ENCODE results near the gene SPRY4.
"Not testable (repeated sequence)": the region's sequence is repeated elsewhere in the genome, so short reads cannot be mapped to it uniquely, and the experiment has no call there.

SPRY4 gene, protein sequence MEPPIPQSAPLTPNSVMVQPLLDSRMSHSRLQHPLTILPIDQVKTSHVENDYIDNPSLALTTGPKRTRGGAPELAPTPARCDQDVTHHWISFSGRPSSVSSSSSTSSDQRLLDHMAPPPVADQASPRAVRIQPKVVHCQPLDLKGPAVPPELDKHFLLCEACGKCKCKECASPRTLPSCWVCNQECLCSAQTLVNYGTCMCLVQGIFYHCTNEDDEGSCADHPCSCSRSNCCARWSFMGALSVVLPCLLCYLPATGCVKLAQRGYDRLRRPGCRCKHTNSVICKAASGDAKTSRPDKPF

DNA sequence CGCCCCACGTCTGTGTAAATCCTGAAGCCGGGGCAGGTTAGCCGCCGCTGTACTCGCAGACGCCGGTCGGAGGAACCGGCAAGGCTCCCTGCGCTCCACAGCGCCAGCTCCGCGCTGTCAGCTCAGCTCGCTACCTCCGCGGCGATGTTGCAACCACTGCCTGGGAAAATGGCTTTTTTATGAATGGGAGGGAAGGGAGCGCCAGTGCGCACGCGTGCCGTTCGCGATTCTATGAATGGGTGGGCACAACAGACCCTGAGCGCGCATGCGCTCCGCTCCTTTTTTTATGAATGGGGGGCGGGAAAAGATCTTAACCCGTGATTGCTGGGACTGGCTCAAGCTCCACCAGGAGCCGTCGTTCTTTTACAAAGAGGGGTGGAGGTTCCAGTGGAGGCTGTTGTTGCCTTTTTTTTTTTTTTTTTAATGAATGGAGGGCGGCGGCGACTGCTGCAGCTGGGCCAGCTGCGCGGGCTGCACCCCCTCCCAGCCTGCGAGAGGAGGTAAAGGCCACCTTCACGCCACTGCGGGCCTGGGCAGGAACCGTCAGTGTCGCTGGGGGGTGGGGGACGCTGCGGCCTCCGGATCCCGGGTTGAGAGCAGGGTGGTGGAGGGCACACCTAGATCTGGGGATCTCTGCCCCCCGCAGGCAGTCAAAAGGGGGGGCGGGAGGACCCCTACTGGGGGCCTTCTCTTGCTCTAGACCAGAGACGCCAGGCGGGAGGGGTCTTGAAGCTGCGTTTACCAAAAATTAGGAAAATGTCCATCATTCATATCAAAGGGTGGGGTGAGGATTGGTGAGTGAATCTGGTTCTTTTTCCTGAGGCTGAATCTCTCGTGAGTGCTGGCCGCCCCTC lies at the start of gene SPRY4:
Gene SPRY4 (minus strand): TSS at position 151 of the 854 bp plus-strand sequence. CDS start 9,913 bp downstream, outside the sequence.
- peak; percentile 94 for DNase-seq

DNA sequence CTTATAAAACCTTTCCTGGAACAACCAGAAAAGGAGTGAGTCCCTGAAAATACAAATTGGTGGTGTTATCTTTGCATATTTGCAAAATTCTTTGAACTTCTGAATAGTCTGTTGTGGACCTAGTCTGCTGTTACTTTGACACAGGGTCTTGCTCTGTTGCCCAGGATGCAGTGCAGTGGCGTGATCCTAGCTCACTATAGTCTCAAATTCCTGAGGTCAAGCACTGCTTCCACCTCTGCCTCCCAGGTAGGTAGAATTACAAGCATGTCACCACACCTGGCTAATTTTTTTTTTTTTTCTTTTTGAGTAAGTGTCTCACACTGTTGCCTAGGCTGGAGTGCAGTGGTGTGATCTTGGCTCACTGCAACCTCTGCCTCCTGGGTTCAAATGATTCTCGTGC lies 43.7 kb upstream of the SPRY4 start:
- DNase-seq: no peak

DNA sequence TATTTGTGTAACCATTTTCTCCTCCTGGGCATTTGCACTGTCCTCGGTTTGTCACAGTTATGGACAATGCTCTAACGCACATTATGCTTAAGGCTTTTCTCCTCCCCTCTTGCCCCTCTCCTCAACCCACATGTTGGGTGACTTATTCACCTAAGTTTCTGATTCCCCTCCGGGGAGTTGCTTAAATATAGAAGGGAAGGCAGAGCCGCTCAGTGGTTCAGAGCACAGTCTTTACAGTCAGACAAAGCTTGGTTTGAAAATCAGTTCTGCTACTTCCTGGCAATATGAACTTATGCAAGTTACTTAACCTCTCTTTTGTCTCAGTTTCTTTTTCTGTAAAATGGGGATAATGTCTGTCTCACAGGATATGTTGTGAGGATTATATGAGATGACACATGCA lies 41.2 kb upstream of the SPRY4 start:
- DNase-seq: no peak

DNA sequence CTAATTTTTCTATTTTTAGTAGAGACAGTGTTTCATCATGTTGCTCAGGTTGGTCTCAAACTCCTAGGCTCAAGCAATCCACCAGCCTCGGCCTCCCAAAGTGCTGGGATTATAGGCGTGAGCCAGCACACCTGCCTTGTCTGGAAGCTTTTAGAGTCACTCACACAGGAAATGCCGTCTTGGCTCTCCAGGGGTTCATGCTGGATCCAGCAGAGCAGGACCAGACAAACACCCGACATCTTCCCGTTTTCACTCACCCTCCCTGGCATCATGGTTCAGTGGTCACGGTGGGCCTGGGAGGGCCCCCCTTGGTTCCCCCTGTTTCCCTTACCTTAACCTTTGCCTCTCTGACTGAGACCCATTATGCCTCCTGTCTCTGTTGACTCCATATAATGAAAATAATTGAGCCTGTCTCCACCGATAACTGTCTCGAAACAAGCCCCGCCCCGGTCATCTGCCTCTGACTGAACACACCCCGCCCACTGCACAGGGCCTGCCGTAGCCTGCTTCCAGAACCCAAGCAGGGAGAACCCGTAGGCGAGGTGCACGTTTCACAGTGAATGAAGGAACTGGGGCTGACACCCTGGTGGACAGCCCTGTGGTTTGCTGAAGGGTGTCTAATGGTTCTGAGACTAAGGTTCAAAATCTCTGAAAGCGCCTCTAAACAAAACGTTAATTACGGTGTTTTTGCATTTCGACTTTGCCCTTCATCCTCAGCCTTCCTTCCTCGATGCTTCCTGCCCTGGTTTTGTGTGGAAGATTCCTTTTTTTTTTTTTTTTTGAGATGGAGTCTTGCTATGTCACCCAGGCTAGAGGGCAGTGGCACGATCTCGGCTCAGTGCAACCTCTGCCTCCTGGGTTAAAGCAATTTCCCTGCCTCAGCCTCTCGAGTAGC lies 39.7 kb upstream of the SPRY4 start:
- DNase-seq: no peak

- no peak for DNase-seq
Measured at GRCh38 chr5:142363619-142363963, 38.8 kb upstream of the SPRY4 start.

- not testable (repeated sequence) for DNase-seq
Measured at GRCh38 chr5:142362193-142362592, 37.4 kb upstream of the SPRY4 start.

DNA sequence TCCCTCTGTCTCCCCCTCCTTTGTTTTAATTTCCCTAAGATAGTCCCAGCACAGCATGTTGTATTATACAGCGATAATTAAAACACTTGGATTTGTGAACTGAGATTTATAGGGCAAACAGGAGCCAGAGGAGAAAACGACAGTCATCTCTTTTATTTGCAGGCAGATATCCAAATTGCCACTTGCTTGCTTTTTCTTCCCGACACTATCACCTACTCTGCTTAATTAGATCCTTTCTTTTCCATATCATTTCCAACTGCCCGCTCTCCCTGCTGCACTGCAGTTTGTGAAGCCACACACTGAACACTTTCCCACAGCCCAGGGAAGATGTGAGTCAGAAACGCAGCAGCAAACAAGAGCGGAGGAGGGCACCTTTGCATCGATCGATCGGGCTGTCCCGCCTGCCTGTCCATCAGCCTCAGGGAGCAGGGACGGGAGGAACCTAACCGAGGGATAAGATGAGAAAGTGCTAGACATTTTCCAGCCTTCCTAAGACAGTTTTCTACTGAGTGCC lies 35.8 kb upstream of the SPRY4 start:
- DNase-seq: no peak

- DNase-seq: no peak
Measured at GRCh38 chr5:142360051-142360498, 35.3 kb upstream of the SPRY4 start.

DNA sequence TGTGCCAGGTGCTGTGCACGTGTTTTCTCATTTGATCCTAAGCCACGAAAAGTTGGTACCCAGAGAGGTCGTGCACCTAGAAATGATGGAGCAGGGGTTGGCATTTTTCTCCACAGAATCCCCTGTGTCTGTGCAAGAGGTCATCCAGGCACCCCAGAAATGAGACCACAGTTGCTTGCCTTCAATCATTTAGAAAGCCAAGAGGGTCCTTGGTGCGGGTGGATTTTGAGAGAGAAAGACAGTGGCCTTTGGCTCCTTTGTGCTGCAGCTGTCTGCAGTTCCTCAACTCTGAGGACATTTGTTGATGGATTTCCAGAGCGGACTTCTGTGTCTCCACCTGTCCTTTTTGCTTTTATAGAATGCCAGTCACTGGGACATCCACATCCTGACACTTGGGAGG lies 33.8 kb upstream of the SPRY4 start:
- no peak for DNase-seq

- DNase-seq: no peak
Measured at GRCh38 chr5:142358121-142358520, 33.3 kb upstream of the SPRY4 start.

DNA sequence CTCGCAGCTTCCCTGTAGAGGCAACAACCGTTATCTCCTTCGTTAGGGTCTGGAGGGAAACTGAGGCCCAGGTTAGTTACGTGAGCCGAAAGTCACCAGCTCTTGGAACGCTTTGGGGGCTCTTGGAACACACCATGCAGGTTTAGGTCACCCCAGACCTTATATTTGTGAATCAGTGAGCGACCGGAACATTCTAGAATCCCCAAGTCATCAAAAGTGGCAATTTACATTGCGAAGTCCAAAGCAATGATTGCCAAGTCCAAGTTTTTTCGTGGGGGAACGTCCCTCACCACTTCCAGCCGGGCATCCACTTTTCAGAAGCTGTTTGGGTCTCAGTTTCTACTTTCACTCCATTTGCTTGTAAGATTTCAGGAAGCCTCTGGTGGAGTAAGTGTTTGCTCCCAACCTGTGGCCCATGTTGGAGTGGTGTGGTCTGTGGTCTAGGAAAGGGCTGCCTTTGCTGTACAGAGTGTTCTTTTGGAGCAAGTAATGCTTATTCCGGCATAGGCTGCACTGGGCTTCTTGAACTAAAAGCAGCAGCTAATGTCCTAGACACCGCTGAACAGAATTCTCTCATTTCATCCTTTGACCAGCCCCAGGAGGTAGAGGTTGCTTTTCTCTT lies 32.8 kb upstream of the SPRY4 start:
- peak; percentile 74 for DNase-seq

GRCh38 chr5:142356716-142357468 lies 32.1 kb upstream of the SPRY4 start:
- peak; percentile 95 for DNase-seq

- no peak for DNase-seq
Measured at GRCh38 chr5:142356349-142356715, 31.5 kb upstream of the SPRY4 start.

DNA sequence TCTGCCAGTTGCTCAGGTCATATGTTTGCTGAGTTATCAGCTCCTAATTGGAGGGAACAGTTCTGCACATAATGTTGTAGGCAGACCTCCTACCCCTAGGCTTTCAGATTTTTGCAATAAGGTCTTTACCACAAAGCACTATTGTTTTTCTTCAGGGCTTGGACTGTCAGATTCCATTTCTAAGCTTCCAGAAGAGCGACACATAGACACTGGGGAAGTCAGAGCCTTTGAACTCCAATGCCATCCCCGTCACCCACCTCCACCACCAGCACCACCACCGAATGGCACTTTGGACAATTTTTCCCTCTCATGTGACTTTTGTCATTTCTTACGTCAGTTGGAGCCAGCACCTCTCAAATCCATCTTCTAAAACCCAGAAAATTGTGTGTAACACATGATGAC lies 28.3 kb upstream of the SPRY4 start:
- DNase-seq: no peak

DNA sequence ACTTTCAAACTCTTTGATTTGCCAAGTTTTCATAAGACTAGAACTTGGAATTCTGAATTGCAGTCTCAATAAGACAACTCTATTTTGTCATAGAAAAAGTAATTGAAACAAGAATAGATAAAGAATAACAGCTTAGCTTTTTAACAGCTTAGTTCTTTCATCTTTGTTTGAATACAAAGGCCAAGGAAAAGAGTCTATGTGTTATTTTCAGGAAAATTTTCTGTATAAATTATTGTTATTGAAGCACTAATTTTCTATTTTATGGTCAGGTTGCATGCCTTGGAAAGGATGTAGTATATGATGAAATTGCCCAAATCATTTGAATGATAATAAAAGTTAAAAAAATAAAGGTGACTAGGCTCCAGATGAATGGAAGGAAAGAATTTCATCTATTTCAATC lies 25.2 kb upstream of the SPRY4 start:
- DNase-seq: no peak

GRCh38 chr5:142346706-142347105 lies 21.9 kb upstream of the SPRY4 start:
- DNase-seq: no peak

DNA sequence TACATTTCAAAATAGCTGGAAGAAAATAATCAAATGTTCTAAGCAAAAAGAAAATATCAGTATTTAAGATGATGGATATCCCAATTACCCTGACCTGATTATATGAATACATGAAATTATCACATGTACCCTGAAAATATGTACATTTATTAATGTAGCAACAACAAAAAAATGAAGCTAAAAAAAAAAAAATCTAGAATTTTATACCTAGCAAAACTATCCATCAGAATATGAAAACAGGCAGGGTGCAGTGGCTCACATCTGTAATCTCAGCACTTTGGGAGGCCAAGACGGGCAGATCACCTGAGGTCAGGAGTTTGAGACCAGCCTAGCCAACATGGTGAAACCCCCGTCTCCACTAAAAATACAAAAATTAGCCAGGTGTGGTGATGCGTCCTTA lies 20.1 kb upstream of the SPRY4 start:
- DNase-seq: not testable (repeated sequence)

DNA sequence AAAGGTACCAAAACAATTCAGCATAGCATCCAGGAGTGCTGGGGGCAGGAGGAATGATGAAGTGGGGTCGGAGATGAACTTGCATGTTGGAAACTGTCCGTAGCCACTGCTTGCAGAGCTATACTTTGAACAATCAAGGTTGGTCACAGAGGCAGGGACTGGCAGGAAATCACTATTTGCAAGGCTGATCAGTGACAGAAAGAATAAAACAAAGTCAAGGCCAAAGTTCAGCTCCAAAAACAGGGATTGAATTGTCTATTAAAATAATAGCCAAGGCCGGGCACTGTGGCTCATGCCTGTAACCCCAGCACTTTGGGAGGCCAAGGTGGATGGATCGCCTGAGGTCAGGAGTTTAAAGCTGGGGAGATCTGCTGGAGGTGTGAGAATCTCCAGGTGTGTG lies 18.7 kb upstream of the SPRY4 start:
- no peak for DNase-seq

DNA sequence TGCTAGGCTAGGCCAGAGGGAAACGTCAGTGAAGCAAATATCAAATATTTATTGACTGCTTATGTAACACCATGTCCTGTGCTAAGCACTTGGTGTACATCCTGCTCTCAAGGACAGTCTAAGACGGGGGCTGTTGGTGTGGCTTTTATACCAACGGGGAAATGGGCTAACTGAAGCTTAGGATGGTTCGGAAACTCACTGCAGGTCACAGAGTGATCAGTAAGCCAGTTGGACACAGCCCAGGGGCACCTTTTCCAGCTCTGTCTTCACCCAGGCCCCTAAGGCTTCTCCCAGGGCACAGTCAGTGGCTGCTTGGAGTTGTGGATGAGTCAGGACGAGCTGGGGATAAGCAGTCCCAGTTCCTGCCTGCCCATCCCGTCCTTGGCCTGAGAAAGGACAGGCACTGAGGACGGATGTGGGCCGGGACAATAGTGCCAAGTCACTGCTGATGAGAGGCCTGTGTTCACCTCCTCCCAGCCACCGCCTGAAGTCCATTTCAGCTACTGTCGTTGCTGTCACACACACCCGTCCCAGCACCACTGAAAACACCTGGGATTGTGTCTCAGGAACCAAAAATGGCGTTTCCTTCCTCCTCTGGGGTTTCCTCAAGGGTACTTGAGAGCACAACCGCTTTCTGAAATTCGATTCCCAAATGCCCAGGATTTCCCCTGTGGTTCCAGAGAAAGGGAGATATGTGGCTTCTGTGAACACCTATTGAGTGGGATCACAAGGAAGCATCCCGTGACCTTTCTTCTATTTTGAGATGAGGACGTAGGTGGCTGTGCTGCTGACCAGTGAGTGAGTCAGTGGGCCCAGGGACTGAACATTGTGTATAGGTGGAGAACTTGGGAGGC lies 17.5 kb upstream of the SPRY4 start:
- no peak for DNase-seq

- no peak for DNase-seq
Measured at GRCh38 chr5:142339781-142340180, 15.0 kb upstream of the SPRY4 start.

DNA sequence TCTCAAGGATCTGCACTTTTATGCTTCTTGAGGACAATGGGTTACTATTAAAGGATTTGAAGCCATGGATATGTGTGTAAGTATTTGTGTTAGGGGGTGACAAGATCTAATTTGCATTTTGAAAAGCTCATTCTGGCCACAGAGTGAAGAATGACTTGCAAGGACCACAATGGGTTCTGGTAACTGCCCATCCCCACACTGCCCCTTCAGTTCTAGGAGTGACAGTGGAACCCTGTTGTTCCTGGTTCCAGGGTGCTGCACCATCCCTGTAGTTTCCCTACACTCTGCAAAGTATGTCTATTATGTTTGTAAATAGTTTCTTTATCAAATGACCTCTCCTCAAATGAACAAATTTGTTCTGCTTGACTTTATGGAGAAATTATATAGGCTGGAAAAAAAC lies 9.7 kb upstream of the SPRY4 start:
- no peak for DNase-seq

Data from activated CD8-positive, alpha-beta memory T cell treated with anti-CD3 and anti-CD28 coated beads for 24 hours (primary cell).